Smooth muscle cell (in vitro differentiated cells): Measurements from ENCODE around the gene NXPH1. TPM values are rescaled to one million over a fixed set of nuclear protein-coding genes. Genes with fewer than 3 reads are reported as not detected.

Experiments
- DNase-seq: peaks from one replicate; lab custom pipeline; 2025; ENCODE audit not compliant: unreplicated experiment; lab: John Stamatoyannopoulos, UW
- H2AFZ ChIP-seq: fragments of 200-600 bp; sonication (generic); 2 replicates; pipeline ENCODE4 v1.6.0; 2016; ENCODE audit warnings: antibody characterized with exemption, low read depth, mild to moderate bottlenecking
- H3F3A ChIP-seq: fragments of 200-600 bp; sonication (generic); 2 replicates; pipeline ENCODE4 v1.6.0; 2017; ENCODE audit warnings: antibody characterized with exemption, low read depth
- H3K27ac ChIP-seq: fragments of 200-600 bp; sonication (generic); 2 replicates; pipeline ENCODE4 v1.5.1; 2016; ENCODE audit warnings: low read depth, mild to moderate bottlenecking
- H3K27me3 ChIP-seq: fragments of 200-600 bp; sonication (generic); 2 replicates; pipeline ENCODE4 v1.6.1; 2016; ENCODE audit warnings: low read depth, mild to moderate bottlenecking
- H3K36me3 ChIP-seq: fragments of 200-600 bp; sonication (generic); 2 replicates; pipeline ENCODE4 v1.5.1; 2016; ENCODE audit warnings: low read depth
- H3K4me1 ChIP-seq: fragments of 200-600 bp; sonication (generic); 2 replicates; pipeline ENCODE4 v1.5.1; 2016; ENCODE audit warnings: low read depth
- H3K4me2 ChIP-seq: fragments of 200-600 bp; sonication (generic); 2 replicates; pipeline ENCODE4 v1.6.0; 2016; ENCODE audit warnings: mild to moderate bottlenecking
- H3K4me3 ChIP-seq: fragments of 200-600 bp; sonication (generic); 2 replicates; pipeline ENCODE4 v1.5.1; 2016; ENCODE audit warnings: mild to moderate bottlenecking
- H3K79me2 ChIP-seq: fragments of 200-600 bp; sonication (generic); 2 replicates; pipeline ENCODE4 v1.6.0; 2016; ENCODE audit warnings: low read depth, mild to moderate bottlenecking
- H3K9ac ChIP-seq: fragments of 200-600 bp; sonication (generic); 2 replicates; pipeline ENCODE4 v1.6.0; 2016; ENCODE audit warnings: low read depth
- H3K9me3 ChIP-seq: fragments of 200-600 bp; sonication (generic); replicated peaks from 2 replicates; pipeline ENCODE4 v1.5.1; 2016; ENCODE audit warnings: low read depth
- H4K20me1 ChIP-seq: fragments of 200-600 bp; sonication (generic); 2 replicates; pipeline ENCODE4 v1.6.0; 2016; ENCODE audit warnings: low read depth
- CTCF ChIP-seq: fragments of 200-600 bp; sonication (generic); IDR thresholded peaks from 2 replicates; pipeline ENCODE4 v1.5.1; 2017; ENCODE audit warnings: borderline replicate concordance, mild to moderate bottlenecking, antibody characterized with exemption; ENCODE audit not compliant: insufficient read depth, poor library complexity, severe bottlenecking
- WGBS: methylation state at CpG from one replicate; pipeline ENCODE4 v1.1.7; 2016; ENCODE audit warnings: low lambda C conversion rate; 5-methylcytosine and 5-hydroxymethylcytosine counted together
- polyA plus RNA-seq: library from polyadenylated mRNA; unstranded; fragments of >200 nt; fragmentation: Nextera tagmentation; extraction: Ambion mirVana; gene quantifications from 2 replicates; pipeline ENCODE4 v1.2.1, GENCODE V29; 2016
- total RNA-seq: library from RNA; depleted of rRNA; stranded (reverse); fragments of >200 nt; gene quantifications from 2 replicates; pipeline ENCODE4 v1.2.3, GENCODE V29; 2014

The NXPH1 gene
- total and polyA plus RNA-seq, 2 experiments from 2014 or later, result 0.43 to 2.7 TPM

GRCh38 chr7:8684426-8684825 lies 251.0 kb downstream of the NXPH1 start:
- H3K9ac ChIP-seq, result no peak overlapping the region
- no peak for DNase-seq
- no peak overlapping the region for H3K4me3 ChIP-seq
- 84% methylated on average over 4 of the region's 4 CpGs for WGBS
- no peaks in the 10 kb centered on the region for H3K4me1 ChIP-seq
- no peaks in the 10 kb centered on the region for H3K36me3 ChIP-seq
- no peak for TF ChIP-seq CTCF
- H3F3A ChIP-seq, result no peaks in the 10 kb centered on the region
- H4K20me1 ChIP-seq, result no peaks in the 10 kb centered on the region
- H3K9me3 ChIP-seq, result no peaks in the 10 kb centered on the region
- no peak overlapping the region for H2AFZ ChIP-seq
- H3K4me2 ChIP-seq, result no peak overlapping the region
- H3K27me3 ChIP-seq, result no peaks in the 10 kb centered on the region
- no peak overlapping the region for H3K27ac ChIP-seq
- H3K79me2 ChIP-seq, result no peaks in the 10 kb centered on the region

- Histone ChIP-seq H3K36me3 (no peaks in the 10 kb centered on the region), H3K27ac (no peak overlapping the region), H3F3A (no peaks in the 10 kb centered on the region), H3K4me3 (no peak overlapping the region), H3K27me3 (no peaks in the 10 kb centered on the region), H3K4me2 (no peak overlapping the region), H3K9me3 (no peaks in the 10 kb centered on the region), H2AFZ (no peak overlapping the region), H3K79me2 (no peaks in the 10 kb centered on the region), H4K20me1 (no peaks in the 10 kb centered on the region), H3K4me1 (no peaks in the 10 kb centered on the region), H3K9ac (no peak overlapping the region)
- no peak for TF ChIP-seq CTCF
- no peak for DNase-seq
- 87% methylated on average over 3 of the region's 3 CpGs for WGBS
Measured at GRCh38 chr7:8699875-8700624, 266.6 kb downstream of the NXPH1 start.

DNA sequence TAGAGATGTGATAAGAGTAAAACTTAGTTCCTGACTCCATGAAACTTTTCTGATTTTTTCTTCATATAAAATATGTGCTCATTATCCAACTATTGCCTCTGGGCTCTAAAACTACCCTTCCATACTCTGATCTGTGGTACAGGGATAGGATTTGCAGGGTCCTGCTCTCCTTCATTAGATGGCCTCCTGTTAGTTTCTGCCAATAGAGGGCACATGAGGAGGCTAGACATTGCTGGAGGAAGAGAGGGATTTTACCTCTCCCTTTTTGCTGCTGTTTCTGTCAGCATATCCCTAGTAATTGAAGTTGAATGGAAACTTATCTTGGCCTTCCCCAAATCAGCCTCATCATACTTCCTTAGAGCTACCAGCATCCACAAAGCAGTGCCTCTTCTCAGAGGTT lies 269.4 kb downstream of the NXPH1 start:
- Histone ChIP-seq H3K4me1 (no peaks in the 10 kb centered on the region), H3K27me3 (no peaks in the 10 kb centered on the region), H3K9me3 (no peaks in the 10 kb centered on the region), H3K36me3 (no peaks in the 10 kb centered on the region), H3K79me2 (no peaks in the 10 kb centered on the region), H3K4me2 (no peak overlapping the region), H3K27ac (no peak overlapping the region), H4K20me1 (no peaks in the 10 kb centered on the region), H3K4me3 (no peak overlapping the region), H2AFZ (no peak overlapping the region), H3K9ac (no peak overlapping the region), H3F3A (no peaks in the 10 kb centered on the region)
- no peak for DNase-seq
- peak; percentile 4 for TF ChIP-seq CTCF

DNA sequence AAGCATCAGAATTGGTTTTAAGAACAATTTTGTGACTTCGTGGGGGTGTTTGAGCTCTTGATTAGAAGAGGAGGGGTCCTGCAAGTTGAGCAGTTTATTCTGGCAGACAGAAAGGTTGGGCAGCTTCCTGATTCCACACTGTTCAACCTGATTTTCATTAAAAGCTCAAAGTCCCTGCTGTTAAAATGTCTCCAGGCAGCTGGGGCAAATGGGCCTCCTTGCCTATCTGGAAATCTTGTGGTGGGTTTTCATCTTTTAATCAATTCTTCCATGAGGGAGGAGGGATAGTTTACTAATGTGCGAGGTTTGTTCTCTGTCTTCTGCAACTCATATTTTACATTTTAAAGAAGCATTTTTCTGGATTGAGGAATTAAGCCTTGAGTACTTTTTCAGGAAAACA lies 276.7 kb downstream of the NXPH1 start:
- Histone ChIP-seq H3K4me2 (no peak overlapping the region), H3K27ac (no peak overlapping the region), H4K20me1 (no peaks in the 10 kb centered on the region), H3K9ac (no peak overlapping the region), H3K9me3 (no peaks in the 10 kb centered on the region), H3K79me2 (no peaks in the 10 kb centered on the region), H3K4me1 (no peaks in the 10 kb centered on the region), H3K27me3 (no peaks in the 10 kb centered on the region), H3K4me3 (no peak overlapping the region), H3K36me3 (no peaks in the 10 kb centered on the region), H2AFZ (no peak overlapping the region), H3F3A (no peaks in the 10 kb centered on the region)
- 79% methylated on average over 2 of the region's 2 CpGs for WGBS
- DNase-seq, result no peak
- TF ChIP-seq CTCF, result no peak
